Measurements from ENCODE around the gene B4GALNT3.

DNA sequence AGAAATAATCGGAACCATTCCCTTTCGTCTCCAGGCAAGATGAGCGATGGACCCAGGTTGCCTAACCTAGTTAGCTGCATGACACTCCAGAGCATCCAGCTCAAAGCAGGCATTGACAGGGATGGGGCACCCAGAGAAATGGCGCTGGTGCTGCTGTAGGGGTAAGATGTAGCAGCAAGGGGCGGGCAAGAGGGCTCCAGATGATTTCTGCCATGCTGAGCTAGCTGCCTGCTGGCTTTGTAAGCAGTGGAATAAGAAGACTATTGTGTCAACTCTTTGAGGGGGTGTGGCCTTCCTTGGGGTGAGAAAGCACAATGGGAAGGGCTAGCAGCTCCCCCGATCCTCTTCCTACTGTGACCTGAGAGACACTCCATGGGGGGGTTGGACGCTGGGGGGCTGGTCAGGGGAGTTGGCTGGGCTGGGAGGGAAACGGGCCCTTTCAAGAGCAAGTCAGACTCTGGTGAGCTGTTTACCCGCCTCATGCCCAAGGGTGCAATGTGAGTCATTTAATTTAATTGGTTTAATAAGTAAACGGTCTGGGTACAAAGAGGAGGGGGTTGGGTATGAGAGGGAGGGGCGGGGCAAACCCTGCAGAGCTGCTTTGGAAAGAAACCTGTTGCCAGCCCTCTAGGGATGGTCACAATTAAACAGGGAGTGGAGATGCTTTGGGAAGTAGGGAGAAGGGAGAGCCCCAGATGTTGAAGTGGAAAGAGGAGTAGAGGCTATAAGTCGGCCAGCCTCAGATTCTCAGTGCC is 50.5 kb downstream of the B4GALNT3 start:
- TF ChIP-seq EP300 (IDR thresholded peaks at IDR 0.05): peak in 1 of 2 donors; percentile 11
- TF ChIP-seq, protein P1, sequence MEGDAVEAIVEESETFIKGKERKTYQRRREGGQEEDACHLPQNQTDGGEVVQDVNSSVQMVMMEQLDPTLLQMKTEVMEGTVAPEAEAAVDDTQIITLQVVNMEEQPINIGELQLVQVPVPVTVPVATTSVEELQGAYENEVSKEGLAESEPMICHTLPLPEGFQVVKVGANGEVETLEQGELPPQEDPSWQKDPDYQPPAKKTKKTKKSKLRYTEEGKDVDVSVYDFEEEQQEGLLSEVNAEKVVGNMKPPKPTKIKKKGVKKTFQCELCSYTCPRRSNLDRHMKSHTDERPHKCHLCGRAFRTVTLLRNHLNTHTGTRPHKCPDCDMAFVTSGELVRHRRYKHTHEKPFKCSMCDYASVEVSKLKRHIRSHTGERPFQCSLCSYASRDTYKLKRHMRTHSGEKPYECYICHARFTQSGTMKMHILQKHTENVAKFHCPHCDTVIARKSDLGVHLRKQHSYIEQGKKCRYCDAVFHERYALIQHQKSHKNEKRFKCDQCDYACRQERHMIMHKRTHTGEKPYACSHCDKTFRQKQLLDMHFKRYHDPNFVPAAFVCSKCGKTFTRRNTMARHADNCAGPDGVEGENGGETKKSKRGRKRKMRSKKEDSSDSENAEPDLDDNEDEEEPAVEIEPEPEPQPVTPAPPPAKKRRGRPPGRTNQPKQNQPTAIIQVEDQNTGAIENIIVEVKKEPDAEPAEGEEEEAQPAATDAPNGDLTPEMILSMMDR (IDR thresholded peaks at IDR 0.05): no peak

All from tibial nerve (tissue), 4 donors.